Caco-2 (cell line): ENCODE results near the gene DIPK2B. TPM values are rescaled to one million over a fixed set of nuclear protein-coding genes. Genes with fewer than 3 reads are reported as not detected.

Source experiments
- BruUV-seq: library from RNA; stranded (reverse); fragments of 400-500 nt; replicated peaks from 2 replicates; lab custom pipeline; 2021; lab: Mats Ljungman, UMichigan
- CTCF ChIA-PET: fragments of 300-600 bp; sonication (Branson Sonifier 250); formaldehyde crosslinking; loops from one replicate; lab custom pipeline; 2022; ENCODE audit warnings: antibody characterized with exemption; lab: Charles Lee
- POLR2A ChIA-PET: fragments of 300-600 bp; sonication (Branson Sonifier 250); formaldehyde crosslinking; loops from one replicate; lab custom pipeline; 2022; ENCODE audit warnings: antibody characterized with exemption; lab: Charles Lee
- DNase-seq, 2 experiments: peaks; one replicate each; pipeline versions ENCODE4 v3.0.0 to v3.0.0-alpha.2; 2020 to 2022
- H3K27me3 ChIP-seq: replicated peaks from 2 replicates; pipeline ENCODE4 v1.6.0; 2011; ENCODE audit warnings: low read length; ENCODE audit not compliant: control insufficient read depth, insufficient read depth
- H3K36me3 ChIP-seq: 2 replicates; pipeline ENCODE4 v1.5.1; 2011; ENCODE audit warnings: low read length; ENCODE audit not compliant: control insufficient read depth, insufficient read depth
- H3K4me1 ChIP-seq: fragments of 250-450 bp; sonication (Bioruptor Pico); 2 replicates; pipeline ENCODE4 v1.5.1; 2020; ENCODE audit warnings: mild to moderate bottlenecking
- H3K4me3 ChIP-seq: 2 replicates; pipeline ENCODE4 v1.5.1; 2011; ENCODE audit warnings: low read depth, mild to moderate bottlenecking, control low read depth, low read length
- H3K9me3 ChIP-seq: fragments of 250-450 bp; sonication (Bioruptor Pico); 2 replicates; pipeline ENCODE4 v1.5.1; 2020; ENCODE audit warnings: mild to moderate bottlenecking, moderate library complexity
- H3K27ac Mint-ChIP-seq: one replicate; pipeline ENCODE4 v1.8.0; 2022; ENCODE audit warnings: mixed read lengths; ENCODE audit not compliant: unreplicated experiment
- H3K27me3 Mint-ChIP-seq: one replicate; pipeline ENCODE4 v1.8.0; 2022; ENCODE audit warnings: mixed read lengths; ENCODE audit not compliant: insufficient read depth, unreplicated experiment
- H3K36me3 Mint-ChIP-seq: one replicate; pipeline ENCODE4 v1.8.0; 2022; ENCODE audit warnings: mild to moderate bottlenecking, mixed read lengths; ENCODE audit not compliant: insufficient read depth, unreplicated experiment
- H3K4me1 Mint-ChIP-seq: one replicate; pipeline ENCODE4 v1.8.0; 2022; ENCODE audit warnings: low read depth, mixed read lengths; ENCODE audit not compliant: unreplicated experiment
- H3K4me3 Mint-ChIP-seq: one replicate; pipeline ENCODE4 v1.8.0; 2022; ENCODE audit warnings: mild to moderate bottlenecking, moderate library complexity, mixed read lengths; ENCODE audit not compliant: unreplicated experiment
- H3K9me3 Mint-ChIP-seq: one replicate; pipeline ENCODE4 v1.8.0; 2022; ENCODE audit warnings: mixed read lengths; ENCODE audit not compliant: unreplicated experiment
- CTCF ChIP-seq, 2 experiments: fragments of 200-600 bp in 1 of 2; IDR thresholded peaks; 1 replicate in 1 of 2; 2 replicates in 1 of 2; pipeline versions ENCODE4 v1.5.1 to v1.8.0; 2011 to 2022; ENCODE audit warnings: antibody characterized with exemption in 1 of 2, control low read depth in 1 of 2, inconsistent platforms in 1 of 2, low read depth in 1 of 2, low read length in 1 of 2, mild to moderate bottlenecking in 1 of 2, moderate library complexity in 1 of 2; ENCODE audit not compliant: insufficient read depth in 1 of 2, severe bottlenecking in 1 of 2, unreplicated experiment in 1 of 2
- intact Hi-C: fragments of 100-400 bp; cut with micrococcal nuclease; formaldehyde crosslinking; loops from one replicate; pipeline ENCODE4 v1.10.0; 2022; ENCODE audit not compliant: unreplicated experiment
- total RNA-seq: library from RNA; stranded (reverse); gene quantifications from 2 replicates; pipeline ENCODE4 v1.2.3, GENCODE V29; 2022

Gene DIPK2B
- total RNA-seq, 1 experiment from 2014 or later = not detected

DNA sequence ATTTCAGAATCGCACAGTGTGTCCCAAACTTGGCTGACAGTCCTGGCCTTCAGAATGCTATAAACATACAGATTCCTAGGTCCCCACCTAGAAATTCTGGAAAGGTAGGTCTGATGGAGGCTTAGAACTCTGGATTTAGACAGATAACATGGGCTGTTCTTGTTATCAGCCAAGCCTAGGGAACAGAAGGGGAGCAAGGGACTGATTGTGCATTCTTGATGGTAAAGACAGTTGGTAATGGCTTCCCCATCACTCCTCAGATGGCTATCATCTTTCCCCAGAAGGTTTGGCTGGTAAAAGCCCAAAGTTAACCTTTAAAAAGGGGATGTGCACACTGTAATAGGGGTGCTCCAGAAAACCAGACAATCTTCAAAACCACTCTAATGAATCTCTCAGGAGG is 35.7 kb downstream of the DIPK2B start:
- Mint-ChIP-seq H3K27ac (no peak overlapping the region), H3K36me3 (no peaks in the 10 kb centered on the region), H3K4me3 (no peak overlapping the region), H3K27me3 (no peaks in the 10 kb centered on the region), H3K4me1 (no peaks in the 10 kb centered on the region), H3K9me3 (peaks cover 15% of the 10 kb centered on the region)
- no TSS peak for BruUV-seq
- no peaks in the 10 kb centered on the region for H3K27me3 ChIP-seq
- intact Hi-C loops = no loop called here
- H3K4me3 ChIP-seq = no peak overlapping the region
- ChIA-PET CTCF (no interaction called here), POLR2A (no interaction called here)
- no peaks in the 10 kb centered on the region for H3K9me3 ChIP-seq
- no peak for TF ChIP-seq CTCF (IDR thresholded peaks at IDR 0.05; ENCODE audit: insufficient read depth in 1 of 2, low read depth in 1 of 2, low read length in 1 of 2, severe bottlenecking in 1 of 2, unreplicated experiment in 1 of 2)
- no peaks in the 10 kb centered on the region for H3K36me3 ChIP-seq
- no peaks in the 10 kb centered on the region for H3K4me1 ChIP-seq
- DNase-seq = no peak

GRCh38 chrX:45164021-45164621 is 36.6 kb downstream of the DIPK2B start:
- DNase-seq = no peak
- H3K36me3 Mint-ChIP-seq = no peaks in the 10 kb centered on the region
- H3K4me1 Mint-ChIP-seq = no peaks in the 10 kb centered on the region
- no peaks in the 10 kb centered on the region for H3K27me3 ChIP-seq
- no peaks in the 10 kb centered on the region for H3K9me3 ChIP-seq
- H3K27me3 Mint-ChIP-seq = no peaks in the 10 kb centered on the region
- H3K27ac Mint-ChIP-seq = no peak overlapping the region
- H3K9me3 Mint-ChIP-seq = peaks cover 16% of the 10 kb centered on the region
- no peaks in the 10 kb centered on the region for H3K4me1 ChIP-seq
- BruUV-seq = no TSS peak
- H3K36me3 ChIP-seq = no peaks in the 10 kb centered on the region
- intact Hi-C loops = no loop called here
- H3K4me3 ChIP-seq = no peak overlapping the region
- CTCF ChIA-PET = no interaction called here
- H3K4me3 Mint-ChIP-seq = no peak overlapping the region
- POLR2A ChIA-PET = no interaction called here
- TF ChIP-seq CTCF (IDR thresholded peaks at IDR 0.05; ENCODE audit: insufficient read depth in 1 of 2, low read depth in 1 of 2, low read length in 1 of 2, severe bottlenecking in 1 of 2, unreplicated experiment in 1 of 2) = no peak

GRCh38 chrX:45157647-45158046 is 43.0 kb downstream of the DIPK2B start:
- Mint-ChIP-seq H3K9me3 (peaks cover 16% of the 10 kb centered on the region), H3K4me1 (no peaks in the 10 kb centered on the region), H3K36me3 (no peaks in the 10 kb centered on the region), H3K4me3 (no peak overlapping the region), H3K27ac (no peak overlapping the region), H3K27me3 (no peaks in the 10 kb centered on the region)
- Histone ChIP-seq H3K36me3 (no peaks in the 10 kb centered on the region), H3K27me3 (no peaks in the 10 kb centered on the region), H3K9me3 (no peaks in the 10 kb centered on the region), H3K4me1 (no peaks in the 10 kb centered on the region), H3K4me3 (no peak overlapping the region)
- intact Hi-C loops = no loop called here
- POLR2A ChIA-PET = interaction anchor here (0.6 kb wide), 1 partner anchor 354 kb away, joined by 5 read pairs; no protein-coding TSS in a partner anchor
- TF ChIP-seq CTCF (IDR thresholded peaks at IDR 0.05; ENCODE audit: insufficient read depth in 1 of 2, low read depth in 1 of 2, low read length in 1 of 2, severe bottlenecking in 1 of 2, unreplicated experiment in 1 of 2) = no peak
- no peak for DNase-seq
- no TSS peak for BruUV-seq
- CTCF ChIA-PET = no interaction called here
